HepG2 (cell line): ENCODE measurements around the gene DNMT3A.

Experiments
- EZH2 ChIP-seq: conservative IDR thresholded peaks from 2 replicates; pipeline ENCODE4 v1.6.1; 2012; ENCODE audit warnings: mild to moderate bottlenecking, low read depth, low read length, moderate library complexity
- FOXA1 ChIP-seq, 2 experiments: fragments of 450-650 bp in 1 of 2; sonication (generic) in 1 of 2; formaldehyde crosslinking in 1 of 2; IDR thresholded peaks; 2 replicates each; pipeline versions ENCODE4 v1.4.0 to v1.6.1; 2016 to 2020; ENCODE audit warnings: missing genetic modification reagents in 1 of 2
- SIN3B ChIP-seq: fragments of 150-350 bp; IDR thresholded peaks from 2 replicates; pipeline ENCODE4 v1.6.1; 2014; ENCODE audit warnings: low read length
- TCF7L2 ChIP-seq: IDR thresholded peaks from 2 replicates; pipeline ENCODE4 v1.6.1; 2011; ENCODE audit warnings: mild to moderate bottlenecking, low read depth, low read length, moderate library complexity
- ZMAT3 ChIP-seq: sonication (generic); formaldehyde crosslinking; conservative IDR thresholded peaks from 2 replicates; pipeline ENCODE4 v1.7.0; 2021; ENCODE audit warnings: missing genetic modification reagents
- ZNF792 ChIP-seq: IDR thresholded peaks from 2 replicates; pipeline ENCODE4 v1.6.1; 2016
- TF ChIP-seq, protein P1 (sequence below): sonication (generic); formaldehyde crosslinking; IDR thresholded peaks from 2 replicates; pipeline ENCODE4 v1.4.0; 2020; ENCODE audit warnings: missing genetic modification reagents
- TF ChIP-seq, protein P2 (sequence below): sonication (generic); formaldehyde crosslinking; IDR thresholded peaks from 2 replicates; pipeline ENCODE4 v1.4.0; 2020; ENCODE audit warnings: missing genetic modification reagents
- TF ChIP-seq, protein P3 (sequence below): sonication (generic); formaldehyde crosslinking; IDR thresholded peaks from 2 replicates; pipeline ENCODE4 v1.5.0; 2020; ENCODE audit warnings: mild to moderate bottlenecking, missing genetic modification reagents
- TF ChIP-seq, protein P4 (sequence below): sonication (generic); formaldehyde crosslinking; IDR thresholded peaks from 2 replicates; pipeline ENCODE4 v1.5.0; 2020; ENCODE audit warnings: mild to moderate bottlenecking, missing genetic modification reagents, moderate library complexity
- TF ChIP-seq, protein P5 (sequence below): sonication (generic); formaldehyde crosslinking; IDR thresholded peaks from 2 replicates; pipeline ENCODE4 v1.4.0; 2020; ENCODE audit warnings: missing genetic modification reagents
- TF ChIP-seq, protein P6 (sequence below): sonication (generic); formaldehyde crosslinking; IDR thresholded peaks from 2 replicates; pipeline ENCODE4 v1.4.0; 2020; ENCODE audit warnings: missing genetic modification reagents

DNA sequence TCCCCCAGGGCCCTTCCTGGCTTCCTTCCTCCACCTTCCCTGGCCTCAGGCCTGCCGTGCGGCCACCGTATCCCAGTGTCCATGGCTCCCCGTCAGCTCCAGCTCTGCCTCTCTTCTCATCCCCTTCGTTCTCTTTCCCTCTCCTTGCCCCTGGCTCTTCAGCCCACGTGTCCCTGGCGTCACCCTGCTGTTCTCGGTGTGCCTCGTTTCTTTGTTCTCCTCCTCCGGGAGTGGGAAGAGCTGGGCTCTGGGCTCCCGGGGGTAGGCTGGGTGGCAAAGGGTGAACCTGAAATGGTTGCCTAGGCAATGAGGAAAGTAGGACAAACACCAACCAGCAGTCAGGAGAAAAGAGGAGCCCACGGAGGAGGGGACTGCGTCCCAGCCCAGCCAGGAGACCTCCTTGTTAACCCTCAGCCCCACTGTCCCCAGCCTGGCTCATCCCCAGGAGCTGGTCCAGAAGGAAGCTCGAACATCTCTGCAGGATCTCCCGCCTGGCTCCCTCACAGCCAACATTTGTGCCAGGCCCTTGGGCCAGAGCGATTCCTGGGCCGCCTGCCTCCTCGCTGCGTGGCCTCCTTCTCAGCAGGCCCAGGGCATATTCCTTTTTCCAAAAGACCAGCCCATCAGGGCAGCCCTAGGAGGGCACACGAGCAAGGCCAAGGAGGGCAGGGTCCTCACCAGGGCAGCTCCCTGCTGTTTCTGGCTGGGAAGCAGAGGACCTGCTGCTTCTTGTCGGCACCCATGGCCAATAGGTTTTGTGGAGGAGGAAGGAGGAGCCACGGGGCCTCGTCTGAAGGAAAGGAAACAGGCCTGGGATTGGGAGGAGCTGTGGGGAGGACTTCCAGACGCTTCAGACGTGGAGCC lies 30.9 kb upstream of the DNMT3A start:
- TF ChIP-seq, protein P1, sequence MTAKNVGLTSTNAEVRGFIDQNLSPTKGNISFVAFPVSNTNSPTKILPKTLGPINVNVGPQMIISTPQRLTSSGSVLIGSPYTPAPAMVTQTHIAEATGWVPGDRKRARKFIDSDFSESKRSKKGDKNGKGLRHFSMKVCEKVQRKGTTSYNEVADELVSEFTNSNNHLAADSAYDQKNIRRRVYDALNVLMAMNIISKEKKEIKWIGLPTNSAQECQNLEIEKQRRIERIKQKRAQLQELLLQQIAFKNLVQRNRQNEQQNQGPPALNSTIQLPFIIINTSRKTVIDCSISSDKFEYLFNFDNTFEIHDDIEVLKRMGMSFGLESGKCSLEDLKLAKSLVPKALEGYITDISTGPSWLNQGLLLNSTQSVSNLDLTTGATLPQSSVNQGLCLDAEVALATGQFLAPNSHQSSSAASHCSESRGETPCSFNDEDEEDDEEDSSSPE (CRISPR knock-in tag): no peak
- TF ChIP-seq, protein P2, sequence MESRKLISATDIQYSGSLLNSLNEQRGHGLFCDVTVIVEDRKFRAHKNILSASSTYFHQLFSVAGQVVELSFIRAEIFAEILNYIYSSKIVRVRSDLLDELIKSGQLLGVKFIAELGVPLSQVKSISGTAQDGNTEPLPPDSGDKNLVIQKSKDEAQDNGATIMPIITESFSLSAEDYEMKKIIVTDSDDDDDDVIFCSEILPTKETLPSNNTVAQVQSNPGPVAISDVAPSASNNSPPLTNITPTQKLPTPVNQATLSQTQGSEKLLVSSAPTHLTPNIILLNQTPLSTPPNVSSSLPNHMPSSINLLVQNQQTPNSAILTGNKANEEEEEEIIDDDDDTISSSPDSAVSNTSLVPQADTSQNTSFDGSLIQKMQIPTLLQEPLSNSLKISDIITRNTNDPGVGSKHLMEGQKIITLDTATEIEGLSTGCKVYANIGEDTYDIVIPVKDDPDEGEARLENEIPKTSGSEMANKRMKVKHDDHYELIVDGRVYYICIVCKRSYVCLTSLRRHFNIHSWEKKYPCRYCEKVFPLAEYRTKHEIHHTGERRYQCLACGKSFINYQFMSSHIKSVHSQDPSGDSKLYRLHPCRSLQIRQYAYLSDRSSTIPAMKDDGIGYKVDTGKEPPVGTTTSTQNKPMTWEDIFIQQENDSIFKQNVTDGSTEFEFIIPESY (CRISPR knock-in tag): no peak
- TF ChIP-seq, protein P3, sequence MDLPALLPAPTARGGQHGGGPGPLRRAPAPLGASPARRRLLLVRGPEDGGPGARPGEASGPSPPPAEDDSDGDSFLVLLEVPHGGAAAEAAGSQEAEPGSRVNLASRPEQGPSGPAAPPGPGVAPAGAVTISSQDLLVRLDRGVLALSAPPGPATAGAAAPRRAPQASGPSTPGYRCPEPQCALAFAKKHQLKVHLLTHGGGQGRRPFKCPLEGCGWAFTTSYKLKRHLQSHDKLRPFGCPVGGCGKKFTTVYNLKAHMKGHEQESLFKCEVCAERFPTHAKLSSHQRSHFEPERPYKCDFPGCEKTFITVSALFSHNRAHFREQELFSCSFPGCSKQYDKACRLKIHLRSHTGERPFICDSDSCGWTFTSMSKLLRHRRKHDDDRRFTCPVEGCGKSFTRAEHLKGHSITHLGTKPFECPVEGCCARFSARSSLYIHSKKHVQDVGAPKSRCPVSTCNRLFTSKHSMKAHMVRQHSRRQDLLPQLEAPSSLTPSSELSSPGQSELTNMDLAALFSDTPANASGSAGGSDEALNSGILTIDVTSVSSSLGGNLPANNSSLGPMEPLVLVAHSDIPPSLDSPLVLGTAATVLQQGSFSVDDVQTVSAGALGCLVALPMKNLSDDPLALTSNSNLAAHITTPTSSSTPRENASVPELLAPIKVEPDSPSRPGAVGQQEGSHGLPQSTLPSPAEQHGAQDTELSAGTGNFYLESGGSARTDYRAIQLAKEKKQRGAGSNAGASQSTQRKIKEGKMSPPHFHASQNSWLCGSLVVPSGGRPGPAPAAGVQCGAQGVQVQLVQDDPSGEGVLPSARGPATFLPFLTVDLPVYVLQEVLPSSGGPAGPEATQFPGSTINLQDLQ: no peak
- TF ChIP-seq EZH2: no peak
- TF ChIP-seq ZMAT3: no peak
- TF ChIP-seq SIN3B: no peak
- TF ChIP-seq, protein P4, sequence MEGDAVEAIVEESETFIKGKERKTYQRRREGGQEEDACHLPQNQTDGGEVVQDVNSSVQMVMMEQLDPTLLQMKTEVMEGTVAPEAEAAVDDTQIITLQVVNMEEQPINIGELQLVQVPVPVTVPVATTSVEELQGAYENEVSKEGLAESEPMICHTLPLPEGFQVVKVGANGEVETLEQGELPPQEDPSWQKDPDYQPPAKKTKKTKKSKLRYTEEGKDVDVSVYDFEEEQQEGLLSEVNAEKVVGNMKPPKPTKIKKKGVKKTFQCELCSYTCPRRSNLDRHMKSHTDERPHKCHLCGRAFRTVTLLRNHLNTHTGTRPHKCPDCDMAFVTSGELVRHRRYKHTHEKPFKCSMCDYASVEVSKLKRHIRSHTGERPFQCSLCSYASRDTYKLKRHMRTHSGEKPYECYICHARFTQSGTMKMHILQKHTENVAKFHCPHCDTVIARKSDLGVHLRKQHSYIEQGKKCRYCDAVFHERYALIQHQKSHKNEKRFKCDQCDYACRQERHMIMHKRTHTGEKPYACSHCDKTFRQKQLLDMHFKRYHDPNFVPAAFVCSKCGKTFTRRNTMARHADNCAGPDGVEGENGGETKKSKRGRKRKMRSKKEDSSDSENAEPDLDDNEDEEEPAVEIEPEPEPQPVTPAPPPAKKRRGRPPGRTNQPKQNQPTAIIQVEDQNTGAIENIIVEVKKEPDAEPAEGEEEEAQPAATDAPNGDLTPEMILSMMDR (CRISPR knock-in tag): no peak
- no peak for TF ChIP-seq ZNF792 (CRISPR knock-in tag)
- TF ChIP-seq, protein P5, sequence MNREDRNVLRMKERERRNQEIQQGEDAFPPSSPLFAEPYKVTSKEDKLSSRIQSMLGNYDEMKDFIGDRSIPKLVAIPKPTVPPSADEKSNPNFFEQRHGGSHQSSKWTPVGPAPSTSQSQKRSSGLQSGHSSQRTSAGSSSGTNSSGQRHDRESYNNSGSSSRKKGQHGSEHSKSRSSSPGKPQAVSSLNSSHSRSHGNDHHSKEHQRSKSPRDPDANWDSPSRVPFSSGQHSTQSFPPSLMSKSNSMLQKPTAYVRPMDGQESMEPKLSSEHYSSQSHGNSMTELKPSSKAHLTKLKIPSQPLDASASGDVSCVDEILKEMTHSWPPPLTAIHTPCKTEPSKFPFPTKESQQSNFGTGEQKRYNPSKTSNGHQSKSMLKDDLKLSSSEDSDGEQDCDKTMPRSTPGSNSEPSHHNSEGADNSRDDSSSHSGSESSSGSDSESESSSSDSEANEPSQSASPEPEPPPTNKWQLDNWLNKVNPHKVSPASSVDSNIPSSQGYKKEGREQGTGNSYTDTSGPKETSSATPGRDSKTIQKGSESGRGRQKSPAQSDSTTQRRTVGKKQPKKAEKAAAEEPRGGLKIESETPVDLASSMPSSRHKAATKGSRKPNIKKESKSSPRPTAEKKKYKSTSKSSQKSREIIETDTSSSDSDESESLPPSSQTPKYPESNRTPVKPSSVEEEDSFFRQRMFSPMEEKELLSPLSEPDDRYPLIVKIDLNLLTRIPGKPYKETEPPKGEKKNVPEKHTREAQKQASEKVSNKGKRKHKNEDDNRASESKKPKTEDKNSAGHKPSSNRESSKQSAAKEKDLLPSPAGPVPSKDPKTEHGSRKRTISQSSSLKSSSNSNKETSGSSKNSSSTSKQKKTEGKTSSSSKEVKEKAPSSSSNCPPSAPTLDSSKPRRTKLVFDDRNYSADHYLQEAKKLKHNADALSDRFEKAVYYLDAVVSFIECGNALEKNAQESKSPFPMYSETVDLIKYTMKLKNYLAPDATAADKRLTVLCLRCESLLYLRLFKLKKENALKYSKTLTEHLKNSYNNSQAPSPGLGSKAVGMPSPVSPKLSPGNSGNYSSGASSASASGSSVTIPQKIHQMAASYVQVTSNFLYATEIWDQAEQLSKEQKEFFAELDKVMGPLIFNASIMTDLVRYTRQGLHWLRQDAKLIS (CRISPR knock-in tag): no peak
- no peak for TF ChIP-seq FOXA1 (IDR thresholded peaks at IDR 0.05)
- TF ChIP-seq FOXA1 (CRISPR knock-in tag; IDR thresholded peaks at IDR 0.05): no peak
- TF ChIP-seq TCF7L2: no peak
- TF ChIP-seq, protein P6, sequence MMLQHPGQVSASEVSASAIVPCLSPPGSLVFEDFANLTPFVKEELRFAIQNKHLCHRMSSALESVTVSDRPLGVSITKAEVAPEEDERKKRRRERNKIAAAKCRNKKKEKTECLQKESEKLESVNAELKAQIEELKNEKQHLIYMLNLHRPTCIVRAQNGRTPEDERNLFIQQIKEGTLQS (CRISPR knock-in tag): no peak
